Mesenchymal stem cell (in vitro differentiated cells and primary cell): ENCODE measurements around the gene NBDY.

Experiments
- DNase-seq: peaks from one replicate; pipeline ENCODE4 v3.0.0-alpha.2; 2013
- H2AFZ ChIP-seq: one replicate; pipeline ENCODE4 v1.6.1; 2013; ENCODE audit warnings: low read depth, mild to moderate bottlenecking, control low read depth, inconsistent platforms, low read length, moderate library complexity
- H2AK5ac ChIP-seq: 2 replicates; pipeline ENCODE4 v1.6.1; 2013; ENCODE audit warnings: low read length, moderate library complexity, mild to moderate bottlenecking, inconsistent platforms; ENCODE audit not compliant: severe bottlenecking
- H2BK120ac ChIP-seq: one replicate; pipeline ENCODE4 v1.6.1; 2013; ENCODE audit warnings: low read depth, mild to moderate bottlenecking, inconsistent platforms, low read length, moderate library complexity
- H2BK12ac ChIP-seq, 2 experiments: one replicate each; pipeline ENCODE4 v1.6.1; 2013; ENCODE audit warnings: inconsistent platforms in 2 of 2, low read length in 2 of 2, mild to moderate bottlenecking in 2 of 2, moderate library complexity in 2 of 2, control low read depth in 1 of 2
- H2BK15ac ChIP-seq: one replicate; pipeline ENCODE4 v1.6.1; 2013; ENCODE audit warnings: mild to moderate bottlenecking, low read depth, inconsistent platforms; ENCODE audit not compliant: poor library complexity, severe bottlenecking
- H2BK5ac ChIP-seq: 2 replicates; pipeline ENCODE4 v1.6.1; 2013; ENCODE audit warnings: low read depth, mild to moderate bottlenecking, low read length, control low read depth, inconsistent platforms; ENCODE audit not compliant: poor library complexity, severe bottlenecking
- H3K14ac ChIP-seq, 2 experiments: one replicate each; pipeline ENCODE4 v1.6.1; 2013; ENCODE audit warnings: inconsistent platforms in 2 of 2, low read length in 2 of 2, control low read depth in 1 of 2, mild to moderate bottlenecking in 1 of 2, moderate library complexity in 1 of 2
- H3K18ac ChIP-seq, 2 experiments: one replicate each; pipeline ENCODE4 v1.6.1; 2013; ENCODE audit warnings: inconsistent platforms in 2 of 2, low read length in 2 of 2, control low read depth in 1 of 2, low read depth in 1 of 2, mild to moderate bottlenecking in 1 of 2
- H3K23ac ChIP-seq, 2 experiments: one replicate each; pipeline ENCODE4 v1.6.1; 2013; ENCODE audit warnings: inconsistent platforms in 2 of 2, low read length in 2 of 2, mild to moderate bottlenecking in 2 of 2, moderate library complexity in 2 of 2, control low read depth in 1 of 2
- H3K27ac ChIP-seq: 2 replicates; pipeline ENCODE4 v1.5.1; 2013; ENCODE audit warnings: mild to moderate bottlenecking, moderate library complexity, low read length, control low read depth, inconsistent platforms; ENCODE audit not compliant: poor library complexity, severe bottlenecking
- H3K27me3 ChIP-seq, 2 experiments: 2 replicates each; pipeline versions ENCODE4 v1.6.1 to v1.7.0; 2013; ENCODE audit warnings: low read length in 2 of 2, mild to moderate bottlenecking in 2 of 2, moderate library complexity in 2 of 2, control low read depth in 1 of 2, inconsistent platforms in 1 of 2; ENCODE audit not compliant: control insufficient read depth in 1 of 2, insufficient read depth in 1 of 2
- H3K36me3 ChIP-seq, 2 experiments: 2 replicates each; pipeline versions ENCODE4 v1.6.1 to v1.7.0; 2013; ENCODE audit warnings: low read length in 2 of 2, control low read depth in 1 of 2, inconsistent platforms in 1 of 2, low read depth in 1 of 2, mild to moderate bottlenecking in 1 of 2; ENCODE audit not compliant: insufficient read depth in 2 of 2, control insufficient read depth in 1 of 2
- H3K4ac ChIP-seq, 2 experiments: one replicate each; pipeline ENCODE4 v1.6.1; 2013; ENCODE audit warnings: inconsistent platforms in 2 of 2, low read length in 2 of 2, mild to moderate bottlenecking in 2 of 2, moderate library complexity in 2 of 2, control low read depth in 1 of 2, low read depth in 1 of 2
- H3K4me1 ChIP-seq: 2 replicates; pipeline ENCODE4 v1.6.1; 2013; ENCODE audit warnings: low read depth, low read length, control low read depth; ENCODE audit not compliant: control insufficient read depth, insufficient read depth
- H3K4me2 ChIP-seq: 2 replicates; pipeline ENCODE4 v1.6.1; 2013; ENCODE audit warnings: low read length, mild to moderate bottlenecking, inconsistent platforms; ENCODE audit not compliant: poor library complexity, severe bottlenecking
- H3K4me3 ChIP-seq, 2 experiments: 2 replicates each; pipeline versions ENCODE4 v1.5.1 to v1.7.0; 2013; ENCODE audit warnings: low read length in 2 of 2, mild to moderate bottlenecking in 2 of 2, control low read depth in 1 of 2, low read depth in 1 of 2; ENCODE audit not compliant: insufficient read depth in 1 of 2
- H3K79me1 ChIP-seq: replicated peaks from 2 replicates; pipeline ENCODE4 v1.6.1; 2013; ENCODE audit warnings: mild to moderate bottlenecking, control low read depth, low read length, inconsistent platforms; ENCODE audit not compliant: poor library complexity, severe bottlenecking
- H3K9ac ChIP-seq: 2 replicates; pipeline ENCODE4 v1.7.0; 2013; ENCODE audit warnings: mild to moderate bottlenecking, low read length, moderate library complexity
- H3K9me3 ChIP-seq: 2 replicates; pipeline ENCODE4 v1.7.0; 2013; ENCODE audit warnings: mild to moderate bottlenecking, low read length; ENCODE audit not compliant: control insufficient read depth
- H4K8ac ChIP-seq: one replicate; pipeline ENCODE4 v1.6.1; 2013; ENCODE audit warnings: inconsistent platforms, mild to moderate bottlenecking, low read length, moderate library complexity
- H4K91ac ChIP-seq: one replicate; pipeline ENCODE4 v1.6.1; 2013; ENCODE audit warnings: mild to moderate bottlenecking, low read length, inconsistent platforms
- WGBS: methylation state at CpG from one replicate; pipeline ENCODE4 v1.1.7; 2013; ENCODE audit warnings: mixed read lengths; 5-methylcytosine and 5-hydroxymethylcytosine counted together

Gene NBDY

GRCh38 chrX:56798866-56799758 is 70.1 kb downstream of the NBDY start:
- H3K4ac ChIP-seq = no peak overlapping the region
- H2BK120ac ChIP-seq = no peak overlapping the region
- H2AFZ ChIP-seq = no peak overlapping the region
- H3K36me3 ChIP-seq = peaks cover 5 to 19% of the 10 kb centered on the region in 2 experiments
- H3K4me2 ChIP-seq = no peak overlapping the region
- no peak overlapping the region for H2BK12ac ChIP-seq
- no peak overlapping the region for H3K14ac ChIP-seq
- H3K9ac ChIP-seq = no peak overlapping the region
- H2BK5ac ChIP-seq = no peak overlapping the region
- H3K27me3 ChIP-seq = peaks cover 0 to 45% of the 10 kb centered on the region in 2 experiments
- H4K8ac ChIP-seq = no peak overlapping the region
- H3K4me3 ChIP-seq = no peak overlapping the region
- H3K4me1 ChIP-seq = no peaks in the 10 kb centered on the region
- no peaks in the 10 kb centered on the region for H3K9me3 ChIP-seq
- no peak overlapping the region for H3K18ac ChIP-seq
- no peak overlapping the region for H3K27ac ChIP-seq
- no peak overlapping the region for H3K23ac ChIP-seq
- H2BK15ac ChIP-seq = no peak overlapping the region
- peaks cover 23% of the 10 kb centered on the region for H3K79me1 ChIP-seq
- H2AK5ac ChIP-seq = no peak overlapping the region
- no peak for DNase-seq
- WGBS = 99% methylated on average over 11 of the region's 13 CpGs
- H4K91ac ChIP-seq = no peak overlapping the region

GRCh38 chrX:56800307-56800706 is 71.3 kb downstream of the NBDY start:
- H3K4ac ChIP-seq = no peak overlapping the region
- no peak overlapping the region for H3K4me2 ChIP-seq
- H2BK15ac ChIP-seq = no peak overlapping the region
- H3K4me3 ChIP-seq = no peak overlapping the region
- no peak overlapping the region for H3K27ac ChIP-seq
- H3K27me3 ChIP-seq = peaks cover 0 to 44% of the 10 kb centered on the region in 2 experiments
- H3K18ac ChIP-seq = no peak overlapping the region
- H3K9me3 ChIP-seq = no peaks in the 10 kb centered on the region
- no peak overlapping the region for H2BK12ac ChIP-seq
- WGBS = 100% methylated on average over 1 of the region's 3 CpGs
- H2AK5ac ChIP-seq = no peak overlapping the region
- no peak overlapping the region for H2BK120ac ChIP-seq
- H3K79me1 ChIP-seq = peaks cover 20% of the 10 kb centered on the region
- H3K36me3 ChIP-seq = peaks cover 5 to 19% of the 10 kb centered on the region in 2 experiments
- H4K91ac ChIP-seq = no peak overlapping the region
- DNase-seq = no peak
- no peak overlapping the region for H3K9ac ChIP-seq
- H2BK5ac ChIP-seq = no peak overlapping the region
- H3K4me1 ChIP-seq = no peaks in the 10 kb centered on the region
- H3K14ac ChIP-seq = no peak overlapping the region
- H2AFZ ChIP-seq = no peak overlapping the region
- no peak overlapping the region for H4K8ac ChIP-seq
- no peak overlapping the region for H3K23ac ChIP-seq

GRCh38 chrX:56800801-56801200 is 71.8 kb downstream of the NBDY start:
- 52% methylated on average over 7 of the region's 7 CpGs for WGBS
- H3K4me3 ChIP-seq = no peak overlapping the region
- H2BK12ac ChIP-seq = no peak overlapping the region

GRCh38 chrX:56802428-56802827 is 73.4 kb downstream of the NBDY start:
- H3K27ac ChIP-seq = no peak overlapping the region
- H2AFZ ChIP-seq = no peak overlapping the region
- no peak overlapping the region for H3K14ac ChIP-seq
- no peak overlapping the region for H3K4ac ChIP-seq
- no peak overlapping the region for H2AK5ac ChIP-seq
- H3K36me3 ChIP-seq = peaks cover 4 to 19% of the 10 kb centered on the region in 2 experiments
- no peak for DNase-seq
- no peak overlapping the region for H4K91ac ChIP-seq
- no peak overlapping the region for H2BK15ac ChIP-seq
- peak overlapping the region; percentile 87 for H3K9ac ChIP-seq
- no peaks in the 10 kb centered on the region for H3K9me3 ChIP-seq
- H2BK120ac ChIP-seq = no peak overlapping the region
- peaks cover 0 to 29% of the 10 kb centered on the region in 2 experiments for H3K27me3 ChIP-seq
- 98% methylated on average over 4 of the region's 4 CpGs for WGBS
- H3K4me3 ChIP-seq = peak overlapping the region in 1 of 2 experiments; percentile 84
- H3K79me1 ChIP-seq = peaks cover 17% of the 10 kb centered on the region
- H3K4me1 ChIP-seq = no peaks in the 10 kb centered on the region
- no peak overlapping the region for H3K23ac ChIP-seq
- no peak overlapping the region for H2BK12ac ChIP-seq
- H2BK5ac ChIP-seq = no peak overlapping the region
- no peak overlapping the region for H3K4me2 ChIP-seq
- no peak overlapping the region for H3K18ac ChIP-seq
- H4K8ac ChIP-seq = no peak overlapping the region

More at GRCh38 chrX:56800801-56801200, 71.8 kb downstream of the NBDY start:
- Histone ChIP-seq H3K23ac (no peak overlapping the region), H3K4me1 (no peaks in the 10 kb centered on the region), H3K27me3 (peaks cover 0 to 39% of the 10 kb centered on the region in 2 experiments), H2AK5ac (no peak overlapping the region), H2BK5ac (no peak overlapping the region), H2BK15ac (no peak overlapping the region), H3K4me2 (no peak overlapping the region), H3K4ac (no peak overlapping the region), H3K27ac (no peak overlapping the region), H3K79me1 (peaks cover 17% of the 10 kb centered on the region), H3K9ac (no peak overlapping the region), H3K9me3 (no peaks in the 10 kb centered on the region), H3K14ac (no peak overlapping the region), H3K36me3 (peaks cover 5 to 19% of the 10 kb centered on the region in 2 experiments), H2AFZ (no peak overlapping the region), H4K91ac (no peak overlapping the region), H4K8ac (no peak overlapping the region), H2BK120ac (no peak overlapping the region), H3K18ac (no peak overlapping the region)
- DNase-seq = no peak
